ENCODE data around the gene U2SURP.

DNA sequence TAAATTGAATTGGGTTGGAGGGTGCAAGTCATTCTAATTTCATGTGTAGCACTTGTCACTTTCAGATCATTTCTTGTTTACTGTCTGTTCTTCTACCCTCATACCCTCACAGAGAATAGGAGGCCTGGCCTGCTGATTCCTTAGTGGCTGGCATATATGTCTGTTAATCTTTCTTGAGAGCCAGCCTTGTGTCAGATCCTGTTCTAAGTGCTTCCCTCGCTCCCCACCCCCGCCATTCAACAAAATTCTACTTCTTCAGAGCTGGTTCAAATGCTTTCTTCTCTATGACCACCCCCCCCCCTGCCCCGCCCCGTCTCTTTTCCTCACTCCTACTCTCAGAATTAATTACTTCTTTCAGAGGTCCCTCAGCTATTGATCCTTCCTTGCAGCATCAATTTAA is 1.5 kb upstream of the U2SURP start:
- TF ChIP-seq GATA3 (IDR thresholded peaks at IDR 0.05; ENCODE audit: low read depth, low read length) (no peak), GATA2 (IDR thresholded peaks at IDR 0.05; ENCODE audit: low read depth, low read length) (no peak)
